Loucy (cell line): ENCODE data around the gene MRFAP1L1.

Experiments
- H2AFZ ChIP-seq: fragments of 200-600 bp; sonication (generic); 2 replicates; pipeline ENCODE4 v1.6.0; 2016; ENCODE audit warnings: antibody characterized with exemption, mild to moderate bottlenecking, low read length, moderate library complexity
- H3F3A ChIP-seq: fragments of 200-600 bp; 2 replicates; pipeline ENCODE4 v1.6.0; 2016; ENCODE audit warnings: antibody characterized with exemption, low read depth, mild to moderate bottlenecking
- H3K27me3 ChIP-seq: fragments of 200-600 bp; sonication (generic); 2 replicates; pipeline ENCODE4 v1.6.1; 2014; ENCODE audit warnings: low read length, mild to moderate bottlenecking; ENCODE audit not compliant: insufficient read depth, poor library complexity, severe bottlenecking
- H3K36me3 ChIP-seq: fragments of 200-600 bp; sonication (generic); 2 replicates; pipeline ENCODE4 v1.6.1; 2016; ENCODE audit warnings: low read length; ENCODE audit not compliant: insufficient read depth
- H3K4me1 ChIP-seq: fragments of 200-600 bp; sonication (generic); 2 replicates; pipeline ENCODE4 v1.5.1; 2014; ENCODE audit warnings: low read length, mild to moderate bottlenecking; ENCODE audit not compliant: insufficient read depth, poor library complexity, severe bottlenecking
- H3K4me2 ChIP-seq: fragments of 200-600 bp; sonication (generic); 2 replicates; pipeline ENCODE4 v1.6.0; 2014; ENCODE audit warnings: antibody characterized with exemption, low read length, low read depth, mild to moderate bottlenecking; ENCODE audit not compliant: poor library complexity, severe bottlenecking
- H3K4me3 ChIP-seq: fragments of 200-600 bp; sonication (generic); 2 replicates; pipeline ENCODE4 v1.5.1; 2014; ENCODE audit warnings: low read length, mild to moderate bottlenecking, mixed read lengths; ENCODE audit not compliant: poor library complexity, severe bottlenecking
- H3K79me2 ChIP-seq: fragments of 200-600 bp; sonication (generic); 2 replicates; pipeline ENCODE4 v1.6.1; 2014; ENCODE audit warnings: low read length; ENCODE audit not compliant: insufficient read depth
- H3K9ac ChIP-seq: fragments of 200-600 bp; sonication (generic); 2 replicates; pipeline ENCODE4 v1.6.0; 2014; ENCODE audit warnings: mild to moderate bottlenecking, low read depth, low read length, moderate library complexity; ENCODE audit not compliant: poor library complexity, severe bottlenecking
- H3K9me2 ChIP-seq: fragments of 200-600 bp; sonication (generic); replicated peaks from 2 replicates; pipeline ENCODE4 v1.6.1; 2016; ENCODE audit warnings: low read depth, low read length, mixed read lengths
- H3K9me3 ChIP-seq: fragments of 200-600 bp; sonication (generic); 2 replicates; pipeline ENCODE4 v1.6.1; 2014; ENCODE audit warnings: mild to moderate bottlenecking, antibody characterized with exemption, low read length, low read depth; ENCODE audit not compliant: insufficient read depth
- H4K20me1 ChIP-seq: fragments of 200-600 bp; sonication (generic); 2 replicates; pipeline ENCODE4 v1.6.0; 2014; ENCODE audit warnings: antibody characterized with exemption, low read length, mild to moderate bottlenecking; ENCODE audit not compliant: insufficient read depth, poor library complexity, severe bottlenecking
- EZH2phosphoT487 ChIP-seq: fragments of 200-600 bp; IDR thresholded peaks from 2 replicates; pipeline ENCODE4 v1.6.1; 2018; ENCODE audit warnings: antibody characterized with exemption, mild to moderate bottlenecking, moderate library complexity, borderline replicate concordance
- TF ChIP-seq, protein P1 (sequence below): fragments of 200-600 bp; sonication (generic); conservative IDR thresholded peaks from 2 replicates; pipeline ENCODE4 v1.5.1; 2014; ENCODE audit warnings: mild to moderate bottlenecking, antibody characterized with exemption, low read length

The MRFAP1L1 gene

DNA sequence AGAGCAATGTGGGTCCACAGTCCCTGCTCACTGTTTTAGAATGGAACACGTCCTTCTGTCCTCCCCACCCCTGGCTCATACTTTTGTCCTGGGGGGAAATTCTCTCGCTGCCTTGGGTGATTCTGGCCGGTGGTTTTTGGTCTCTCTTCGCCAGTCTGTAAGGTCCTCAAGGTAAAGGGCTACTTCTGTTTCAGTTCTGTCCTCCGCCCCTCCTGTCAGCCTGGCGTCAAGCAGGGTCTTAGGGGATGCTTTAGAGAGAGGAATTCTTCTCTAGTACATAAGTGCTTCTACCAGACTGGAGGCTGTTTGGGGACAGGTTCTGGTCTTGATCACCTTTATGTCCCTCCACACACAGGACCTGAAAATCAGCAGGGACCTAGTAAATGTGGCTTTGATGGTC lies 617 bp upstream of the MRFAP1L1 start:
- Histone ChIP-seq H3K4me1 (peaks cover 48% of the 10 kb centered on the region), H3K27me3 (no peaks in the 10 kb centered on the region), H3K79me2 (peaks cover 43% of the 10 kb centered on the region), H3K9me2 (no peaks in the 10 kb centered on the region), H3F3A (no peaks in the 10 kb centered on the region), H3K9ac (peak overlapping the region; percentile 92), H4K20me1 (peaks cover 40% of the 10 kb centered on the region), H3K36me3 (no peaks in the 10 kb centered on the region), H2AFZ (peak overlapping the region; percentile 87), H3K4me3 (peak overlapping the region; percentile 96), H3K9me3 (no peaks in the 10 kb centered on the region), H3K4me2 (peak overlapping the region; percentile 99)
- no peak for TF ChIP-seq EZH2phosphoT487
- TF ChIP-seq, protein P1, sequence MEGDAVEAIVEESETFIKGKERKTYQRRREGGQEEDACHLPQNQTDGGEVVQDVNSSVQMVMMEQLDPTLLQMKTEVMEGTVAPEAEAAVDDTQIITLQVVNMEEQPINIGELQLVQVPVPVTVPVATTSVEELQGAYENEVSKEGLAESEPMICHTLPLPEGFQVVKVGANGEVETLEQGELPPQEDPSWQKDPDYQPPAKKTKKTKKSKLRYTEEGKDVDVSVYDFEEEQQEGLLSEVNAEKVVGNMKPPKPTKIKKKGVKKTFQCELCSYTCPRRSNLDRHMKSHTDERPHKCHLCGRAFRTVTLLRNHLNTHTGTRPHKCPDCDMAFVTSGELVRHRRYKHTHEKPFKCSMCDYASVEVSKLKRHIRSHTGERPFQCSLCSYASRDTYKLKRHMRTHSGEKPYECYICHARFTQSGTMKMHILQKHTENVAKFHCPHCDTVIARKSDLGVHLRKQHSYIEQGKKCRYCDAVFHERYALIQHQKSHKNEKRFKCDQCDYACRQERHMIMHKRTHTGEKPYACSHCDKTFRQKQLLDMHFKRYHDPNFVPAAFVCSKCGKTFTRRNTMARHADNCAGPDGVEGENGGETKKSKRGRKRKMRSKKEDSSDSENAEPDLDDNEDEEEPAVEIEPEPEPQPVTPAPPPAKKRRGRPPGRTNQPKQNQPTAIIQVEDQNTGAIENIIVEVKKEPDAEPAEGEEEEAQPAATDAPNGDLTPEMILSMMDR, result no peak

DNA sequence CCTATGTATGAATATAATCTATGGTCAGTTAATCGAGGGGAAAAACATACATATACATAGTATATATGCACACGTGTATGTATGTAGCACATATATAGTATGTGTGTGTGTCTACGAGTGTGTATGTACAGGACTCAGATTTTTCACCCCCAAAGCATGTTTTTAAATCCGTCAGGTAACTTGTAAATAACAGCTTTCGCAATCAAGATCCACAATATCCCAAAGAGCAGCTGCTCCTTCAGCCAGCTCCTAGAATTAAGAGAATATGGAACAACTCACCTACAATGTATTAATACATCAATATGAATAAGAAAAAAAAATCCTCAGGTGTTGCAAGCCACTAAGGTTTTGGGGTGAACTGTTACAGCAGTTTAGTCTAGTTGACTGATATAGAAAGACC lies 3.5 kb downstream of the MRFAP1L1 start:
- Histone ChIP-seq H3K4me1 (peaks cover 56% of the 10 kb centered on the region), H3K9ac (peak overlapping the region; percentile 92), H3K27me3 (no peaks in the 10 kb centered on the region), H4K20me1 (peaks cover 50% of the 10 kb centered on the region), H3K36me3 (peaks cover 9% of the 10 kb centered on the region; the same call in 1 of the 2 replicates), H3K79me2 (peaks cover 79% of the 10 kb centered on the region), H3K9me3 (no peaks in the 10 kb centered on the region), H3K4me3 (peak overlapping the region; percentile 96), H3K4me2 (peak overlapping the region; percentile 99), H3K9me2 (no peaks in the 10 kb centered on the region), H3F3A (no peaks in the 10 kb centered on the region), H2AFZ (no peak overlapping the region)
- TF ChIP-seq, protein P1, result no peak
- no peak for TF ChIP-seq EZH2phosphoT487

GRCh38 chr4:6705646-6706045 lies 4.0 kb downstream of the MRFAP1L1 start:
- Histone ChIP-seq H3K4me1 (peaks cover 54% of the 10 kb centered on the region), H4K20me1 (peaks cover 50% of the 10 kb centered on the region), H3K27me3 (no peaks in the 10 kb centered on the region), H3K4me3 (peak overlapping the region; percentile 96), H3F3A (no peaks in the 10 kb centered on the region), H2AFZ (no peak overlapping the region), H3K9me3 (no peaks in the 10 kb centered on the region), H3K9ac (peak overlapping the region; percentile 92), H3K36me3 (peaks cover 10% of the 10 kb centered on the region; the same call in 1 of the 2 replicates), H3K9me2 (no peaks in the 10 kb centered on the region), H3K79me2 (peaks cover 81% of the 10 kb centered on the region), H3K4me2 (peak overlapping the region; percentile 99)
- TF ChIP-seq, protein P1, result no peak
- no peak for TF ChIP-seq EZH2phosphoT487
